H9 (cell line): ENCODE data around the gene GNPAT. TPM values are rescaled to one million over a fixed set of nuclear protein-coding genes. Genes with fewer than 3 reads are reported as not detected.

Experiments
- DNase-seq: peaks from one replicate; pipeline ENCODE4 v3.0.0-alpha.2; 2017
- H2AFZ ChIP-seq: one replicate; pipeline ENCODE4 v1.6.1; 2013; ENCODE audit warnings: mild to moderate bottlenecking, low read length, control low read depth, moderate library complexity
- H2AK5ac ChIP-seq: 2 replicates; pipeline ENCODE4 v1.6.1; 2013; ENCODE audit warnings: low read length, control low read depth, mixed read lengths; ENCODE audit not compliant: insufficient read length
- H2BK120ac ChIP-seq: one replicate; pipeline ENCODE4 v1.6.1; 2013; ENCODE audit warnings: low read depth, mild to moderate bottlenecking, low read length, control low read depth, inconsistent platforms; ENCODE audit not compliant: poor library complexity, severe bottlenecking
- H2BK12ac ChIP-seq: 2 replicates; pipeline ENCODE4 v1.6.1; 2013; ENCODE audit warnings: low read length, control low read depth, mixed read lengths, low read depth; ENCODE audit not compliant: insufficient read length
- H2BK15ac ChIP-seq: 2 replicates; pipeline ENCODE4 v1.6.1; 2013; ENCODE audit warnings: low read depth, low read length, control low read depth
- H2BK20ac ChIP-seq: one replicate; pipeline ENCODE4 v1.6.1; 2013; ENCODE audit warnings: low read depth, mild to moderate bottlenecking, low read length, control low read depth, inconsistent platforms; ENCODE audit not compliant: poor library complexity, severe bottlenecking
- H2BK5ac ChIP-seq: 2 replicates; pipeline ENCODE4 v1.6.1; 2013; ENCODE audit warnings: low read length, control low read depth, mixed read lengths; ENCODE audit not compliant: insufficient read length
- H3K14ac ChIP-seq: 2 replicates; pipeline ENCODE4 v1.6.1; 2013; ENCODE audit warnings: low read length, control low read depth; ENCODE audit not compliant: insufficient read depth
- H3K18ac ChIP-seq: 2 replicates; pipeline ENCODE4 v1.6.1; 2013; ENCODE audit warnings: low read depth, mild to moderate bottlenecking, mixed read lengths, low read length, control low read depth; ENCODE audit not compliant: insufficient read length
- H3K23ac ChIP-seq: 2 replicates; pipeline ENCODE4 v1.6.1; 2013; ENCODE audit warnings: low read length, control low read depth, mixed read lengths, low read depth; ENCODE audit not compliant: insufficient read length
- H3K23me2 ChIP-seq: 2 replicates; pipeline ENCODE4 v1.6.1; 2013; ENCODE audit warnings: low read depth, mild to moderate bottlenecking, mixed read lengths, low read length, control low read depth; ENCODE audit not compliant: insufficient read length, poor library complexity, severe bottlenecking
- H3K27ac ChIP-seq: 2 replicates; pipeline ENCODE4 v1.5.1; 2013; ENCODE audit warnings: low read length, control low read depth, mixed read lengths, low read depth; ENCODE audit not compliant: insufficient read length
- H3K27me3 ChIP-seq: 2 replicates; pipeline ENCODE4 v1.6.1; 2013; ENCODE audit warnings: low read length, control low read depth, inconsistent platforms; ENCODE audit not compliant: insufficient read depth
- H3K4ac ChIP-seq: 2 replicates; pipeline ENCODE4 v1.6.1; 2013; ENCODE audit warnings: low read depth, mild to moderate bottlenecking, control low read depth, inconsistent platforms, low read length, moderate library complexity
- H3K4me1 ChIP-seq: 2 replicates; pipeline ENCODE4 v1.6.1; 2013; ENCODE audit warnings: low read length, control low read depth, inconsistent platforms; ENCODE audit not compliant: insufficient read depth
- H3K4me2 ChIP-seq: 2 replicates; pipeline ENCODE4 v1.6.1; 2013; ENCODE audit warnings: low read length, control low read depth, mixed read lengths; ENCODE audit not compliant: insufficient read length, insufficient read depth
- H3K56ac ChIP-seq: 2 replicates; pipeline ENCODE4 v1.6.1; 2013; ENCODE audit warnings: low read depth, mild to moderate bottlenecking, mixed read lengths, low read length, control low read depth; ENCODE audit not compliant: insufficient read length
- H3K79me1 ChIP-seq: 2 replicates; pipeline ENCODE4 v1.6.1; 2013; ENCODE audit warnings: low read depth, mild to moderate bottlenecking, moderate library complexity, low read length, control low read depth, inconsistent platforms; ENCODE audit not compliant: insufficient read depth, poor library complexity, severe bottlenecking
- H3K79me2 ChIP-seq: 2 replicates; pipeline ENCODE4 v1.6.1; 2013; ENCODE audit warnings: low read length, control low read depth, inconsistent platforms; ENCODE audit not compliant: insufficient read depth
- H3K9ac ChIP-seq: 2 replicates; pipeline ENCODE4 v1.6.1; 2013; ENCODE audit warnings: low read length, control low read depth, mixed read lengths; ENCODE audit not compliant: insufficient read length; ENCODE audit errors: extremely low read depth
- H3K9me3 ChIP-seq: one replicate; pipeline ENCODE4 v1.6.1; 2013; ENCODE audit warnings: low read depth, low read length, inconsistent platforms; ENCODE audit not compliant: control insufficient read depth
- H3T11ph ChIP-seq: one replicate; pipeline ENCODE4 v1.6.1; 2013; ENCODE audit warnings: mild to moderate bottlenecking, low read length, control low read depth, inconsistent platforms
- H4K20me1 ChIP-seq: one replicate; pipeline ENCODE4 v1.6.1; 2013; ENCODE audit not compliant: control insufficient read depth, insufficient read length, insufficient read depth
- H4K5ac ChIP-seq: 2 replicates; pipeline ENCODE4 v1.6.1; 2013; ENCODE audit warnings: low read depth, mild to moderate bottlenecking, mixed read lengths, low read length, control low read depth; ENCODE audit not compliant: insufficient read length
- H4K8ac ChIP-seq: replicated peaks from 2 replicates; pipeline ENCODE4 v1.6.1; 2013; ENCODE audit warnings: low read length, control low read depth, mixed read lengths, low read depth; ENCODE audit not compliant: insufficient read length
- H4K91ac ChIP-seq: 2 replicates; pipeline ENCODE4 v1.6.1; 2013; ENCODE audit warnings: low read depth, mild to moderate bottlenecking, moderate library complexity, mixed read lengths, low read length, control low read depth; ENCODE audit not compliant: insufficient read length
- H3K27ac Mint-ChIP-seq, 3 experiments: 2 replicates in 2 of 3; 3 replicates in 1 of 3; pipeline ENCODE4 v1.8.0; 2020 to 2021; ENCODE audit warnings: mixed read lengths in 3 of 3, mild to moderate bottlenecking in 1 of 3, moderate library complexity in 1 of 3
- H3K27me3 Mint-ChIP-seq: 2 replicates; pipeline ENCODE4 v1.8.0; 2021; ENCODE audit warnings: low read depth, mild to moderate bottlenecking, moderate library complexity, mixed read lengths
- H3K36me3 Mint-ChIP-seq, 3 experiments: 2 replicates in 2 of 3; 3 replicates in 1 of 3; pipeline ENCODE4 v1.8.0; 2020 to 2021; ENCODE audit warnings: low read depth in 3 of 3, mixed read lengths in 3 of 3; ENCODE audit not compliant: insufficient read depth in 1 of 3
- H3K4me1 Mint-ChIP-seq, 2 experiments: 2 replicates each; pipeline ENCODE4 v1.8.0; 2020; ENCODE audit warnings: mixed read lengths in 2 of 2
- H3K4me3 Mint-ChIP-seq, 2 experiments: 2 replicates in 1 of 2; 3 replicates in 1 of 2; pipeline ENCODE4 v1.8.0; 2020 to 2021; ENCODE audit warnings: mild to moderate bottlenecking in 2 of 2, mixed read lengths in 2 of 2, moderate library complexity in 1 of 2
- H3K9me3 Mint-ChIP-seq, 2 experiments: 2 replicates in 1 of 2; 3 replicates in 1 of 2; pipeline ENCODE4 v1.8.0; 2020; ENCODE audit warnings: mild to moderate bottlenecking in 2 of 2, mixed read lengths in 2 of 2, moderate library complexity in 1 of 2
- CTCF ChIP-seq: fragments of 200-600 bp; sonication (generic); conservative IDR thresholded peaks from 3 replicates; pipeline ENCODE4 v1.8.0; 2021; ENCODE audit warnings: antibody characterized with exemption, mild to moderate bottlenecking
- WGBS: extraction: QIAGEN DNeasy Blood & Tissue Kit; methylation state at CpG from one replicate; pipeline ENCODE4 v1.1.7; 2013; ENCODE audit warnings: missing lambda C conversion rate, low lambda C conversion rate, mixed read lengths; ENCODE audit not compliant: insufficient read length; ENCODE audit errors: extremely low coverage; 5-methylcytosine and 5-hydroxymethylcytosine counted together
- total RNA-seq: library from RNA; stranded (reverse); gene quantifications from 2 replicates; pipeline ENCODE4 v1.2.1, GENCODE V29; 2021

Gene GNPAT
- total RNA-seq, 1 experiment from 2014 or later = 38.1 TPM

- Histone ChIP-seq H3K27ac (no peak overlapping the region), H4K20me1 (no peaks in the 10 kb centered on the region), H3T11ph (no peak overlapping the region), H3K23me2 (no peaks in the 10 kb centered on the region), H3K18ac (no peak overlapping the region), H4K8ac (no peak overlapping the region), H3K56ac (no peak overlapping the region), H3K14ac (no peak overlapping the region), H2BK12ac (no peak overlapping the region), H3K4me2 (no peak overlapping the region), H3K9ac (no peak overlapping the region), H3K4ac (no peak overlapping the region), H2AK5ac (no peak overlapping the region), H4K5ac (no peak overlapping the region), H3K79me1 (no peaks in the 10 kb centered on the region), H2BK15ac (no peak overlapping the region), H3K9me3 (no peaks in the 10 kb centered on the region), H3K4me1 (no peaks in the 10 kb centered on the region), H2BK120ac (no peak overlapping the region), H2AFZ (no peak overlapping the region), H2BK20ac (no peak overlapping the region), H2BK5ac (no peak overlapping the region), H4K91ac (no peak overlapping the region), H3K23ac (no peak overlapping the region), H3K79me2 (no peaks in the 10 kb centered on the region), H3K27me3 (no peaks in the 10 kb centered on the region)
- TF ChIP-seq CTCF = no peak
- no peak for DNase-seq
- no peaks in the 10 kb centered on the region for H3K4me1 Mint-ChIP-seq
- H3K4me3 Mint-ChIP-seq = no peak overlapping the region
- no peak overlapping the region for H3K27ac Mint-ChIP-seq
- WGBS = no CpG with 5 or more reads among the region's 8 CpGs
- no peaks in the 10 kb centered on the region for H3K9me3 Mint-ChIP-seq
- peaks cover 24% of the 10 kb centered on the region for H3K27me3 Mint-ChIP-seq
- no peaks in the 10 kb centered on the region; a peak in 1 of 7 replicates for H3K36me3 Mint-ChIP-seq
Observed at GRCh38 chr1:231311720-231312431, 70.9 kb downstream of the GNPAT start.
